Measurements from ENCODE around the gene GAMT. TPM values are rescaled to one million over a fixed set of nuclear protein-coding genes. Genes with fewer than 3 reads are reported as not detected.

GAMT gene
- total and polyA plus RNA-seq, 2 experiments from 2014 or later: 21.5 to 36.9 TPM

GRCh38 chr19:1362387-1363257 lies 38.7 kb downstream of the GAMT start:
- Histone ChIP-seq H4K20me1 (replicated peaks; ENCODE audit: insufficient read depth) (peaks cover 25% of the 10 kb centered on the region), H3K4me1 (ENCODE audit: insufficient read depth) (peaks cover 16% of the 10 kb centered on the region; the same call in 1 of the 2 replicates), H3K27ac (ENCODE audit: low read depth) (no peak overlapping the region), H3F3A (replicated peaks; ENCODE audit: low read depth) (peaks cover 31% of the 10 kb centered on the region), H2AFZ (no peak overlapping the region), H3K4me2 (no peak overlapping the region), H3K9me2 (ENCODE audit: insufficient read depth) (no peaks in the 10 kb centered on the region), H3K27me3 (ENCODE audit: insufficient read depth) (no peaks in the 10 kb centered on the region), H3K36me3 (ENCODE audit: insufficient read depth) (peaks cover 36% of the 10 kb centered on the region), H3K4me3 (no peak overlapping the region), H3K79me2 (replicated peaks; ENCODE audit: insufficient read depth) (peaks cover 39% of the 10 kb centered on the region)
- ATAC-seq (no peak), DNase-seq (ENCODE audit: low spot score) (no peak)
- 0 out of 2 replicates have a peak overlapping the region, but pooled peaks have one; percentile 5 for H3K27ac Mint-ChIP-seq
- peaks cover 86% of the 10 kb centered on the region for H3K36me3 Mint-ChIP-seq (ENCODE audit: low read depth)
- peaks cover 9% of the 10 kb centered on the region for H3K27me3 Mint-ChIP-seq (ENCODE audit: insufficient read depth, low read depth, poor library complexity)
- H3K4me3 Mint-ChIP-seq: no peak overlapping the region
- TF ChIP-seq ZNF331 (CRISPR knock-in tag; IDR thresholded peaks at IDR 0.05; ENCODE audit: low read depth) (no peak), EZH2phosphoT487 (IDR thresholded peaks at IDR 0.05; ENCODE audit: unreplicated experiment) (no peak), ZNF114 (CRISPR knock-in tag; IDR thresholded peaks at IDR 0.05) (no peak), ZNF462 (CRISPR knock-in tag; IDR thresholded peaks at IDR 0.05) (no peak), EZH2 (IDR thresholded peaks at IDR 0.05; ENCODE audit: low read depth, unreplicated experiment) (no peak)
- peaks cover 28% of the 10 kb centered on the region for H3K4me1 Mint-ChIP-seq
- H3K9me3 Mint-ChIP-seq: no peaks in the 10 kb centered on the region

Data from GM23338 (cell line).